GM13977 (cell line): ENCODE data around the gene ZNF383.
"Not testable (repeated sequence)": the region's sequence is repeated elsewhere in the genome, so short reads cannot be mapped to it uniquely, and the experiment has no call there.

Experiments
- DNase-seq: peaks from one replicate; pipeline ENCODE4 v3.0.0; 2012; ENCODE audit warnings: low spot score
- in situ Hi-C: fragments of 300-500 bp; cut with MboI; formaldehyde crosslinking; loops from one replicate; pipeline ENCODE4 v1.12.0; 2022; ENCODE audit warnings: low sequenced_read_pairs, low pct_unique_long_range_greater_than_20kb, mixed read lengths, inconsistent platforms; ENCODE audit not compliant: unreplicated experiment

The ZNF383 gene

DNA sequence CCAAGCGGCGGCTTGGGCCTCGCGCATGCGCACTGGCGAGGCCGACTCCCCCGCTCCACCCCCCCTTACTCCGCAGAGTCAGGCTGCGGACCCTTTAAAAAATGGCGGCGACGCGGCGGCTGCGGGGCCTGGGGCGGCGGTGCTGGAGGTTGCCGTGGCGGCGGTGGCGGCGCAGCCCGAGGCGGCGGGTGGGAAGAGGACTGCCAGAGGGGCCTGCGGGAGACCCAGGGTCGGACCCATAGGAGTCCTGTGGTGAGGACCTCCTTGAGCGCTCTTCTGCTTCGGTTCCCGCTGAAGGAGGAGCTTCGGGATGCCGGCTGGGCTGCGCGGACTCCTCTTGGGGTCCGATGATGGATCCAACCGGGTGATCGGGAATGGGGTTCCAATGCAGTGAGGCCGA lies 71.2 kb downstream of the ZNF383 start:
- DNase-seq, in situ Hi-C loops: not testable (repeated sequence)

DNA sequence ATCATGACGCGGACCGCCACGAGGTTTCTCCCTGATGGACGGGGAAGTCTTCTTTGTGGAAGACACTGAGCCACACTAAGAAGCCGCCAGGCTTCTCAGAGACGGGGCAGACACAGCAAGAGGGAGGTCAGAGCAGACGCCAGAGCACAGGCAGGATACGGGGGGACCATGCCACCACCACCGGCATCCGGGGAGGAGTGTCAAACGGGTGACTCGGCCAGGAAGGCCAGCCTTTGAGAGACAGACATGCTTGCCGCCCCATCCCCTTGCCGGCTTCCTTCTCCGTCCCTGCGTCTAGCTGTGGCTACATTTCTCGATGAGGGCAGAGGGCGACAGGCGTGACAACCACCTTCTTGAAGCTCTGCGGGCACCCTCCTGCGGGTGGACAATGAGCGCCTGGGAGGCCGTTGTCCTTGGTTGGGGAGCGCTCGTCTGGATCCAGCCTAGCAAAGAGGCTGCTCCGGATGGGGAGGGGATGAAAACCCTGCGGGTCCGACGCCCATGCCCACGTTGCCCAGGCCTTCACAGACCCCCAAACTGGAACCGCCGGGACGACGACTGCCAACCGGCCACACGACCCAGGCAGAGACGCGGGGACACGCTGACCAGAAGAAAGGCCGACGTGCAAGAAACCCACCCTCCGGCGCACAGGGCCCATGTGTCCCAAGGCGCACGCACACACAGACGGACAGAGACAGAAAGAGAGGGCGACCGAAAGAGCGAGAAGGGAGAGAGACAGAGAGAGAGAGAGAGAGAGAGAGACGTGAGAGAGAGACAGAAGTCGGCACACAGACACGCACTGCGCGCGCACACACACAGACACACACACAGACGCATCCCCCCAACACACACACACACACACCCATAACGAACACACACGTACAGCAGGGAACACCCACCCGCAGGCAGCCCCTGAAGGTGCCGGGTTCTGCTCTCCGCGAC lies 75.3 kb downstream of the ZNF383 start:
- in situ Hi-C loops, DNase-seq: not testable (repeated sequence)

- DNase-seq, in situ Hi-C loops: not testable (repeated sequence)
Observed at GRCh38 chr19:37294246-37294645, 76.2 kb downstream of the ZNF383 start.
